ENCODE measurements around the gene DNAJA2.
"Not testable (repeated sequence)": the region's sequence is repeated elsewhere in the genome, so short reads cannot be mapped to it uniquely, and the experiment has no call there.

Gene DNAJA2

DNA sequence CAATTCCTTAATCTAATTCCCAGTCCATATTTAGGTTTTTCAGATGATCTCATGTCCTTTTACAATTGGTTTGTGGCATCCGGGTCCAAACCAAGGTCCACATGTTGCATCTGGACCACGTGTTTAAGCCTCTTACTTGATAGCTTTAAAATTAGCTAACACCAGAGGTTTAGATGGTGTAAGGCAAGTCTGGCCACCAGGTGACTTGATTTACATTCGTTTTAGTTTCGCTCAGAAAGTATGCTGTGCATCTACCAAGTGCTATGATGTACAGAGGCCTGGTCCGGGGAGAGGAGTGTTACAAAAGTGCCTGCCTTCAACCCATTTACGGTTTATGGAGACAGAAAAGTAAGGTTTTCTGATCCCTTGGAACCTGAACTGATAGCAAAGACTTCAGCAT is 878 bp upstream of the DNAJA2 start:
- peak; percentile 15 for DNase-seq

DNA sequence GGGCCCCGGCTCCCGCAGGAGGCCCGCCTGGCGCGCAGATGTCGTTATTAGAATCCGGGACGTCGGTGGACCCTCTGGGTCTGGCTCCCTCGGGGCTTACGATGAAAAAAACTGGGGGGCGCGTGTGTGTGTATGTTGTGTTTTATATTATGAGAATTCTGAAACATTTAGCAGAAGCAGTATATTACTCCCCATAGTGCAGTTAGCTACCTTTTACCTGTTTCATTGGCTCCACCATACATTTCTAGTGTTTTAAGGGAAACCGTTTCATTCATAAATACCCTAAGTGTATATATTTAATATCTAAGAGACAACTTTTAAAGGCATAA is 486 bp upstream of the DNAJA2 start:
- no peak for DNase-seq

DNA sequence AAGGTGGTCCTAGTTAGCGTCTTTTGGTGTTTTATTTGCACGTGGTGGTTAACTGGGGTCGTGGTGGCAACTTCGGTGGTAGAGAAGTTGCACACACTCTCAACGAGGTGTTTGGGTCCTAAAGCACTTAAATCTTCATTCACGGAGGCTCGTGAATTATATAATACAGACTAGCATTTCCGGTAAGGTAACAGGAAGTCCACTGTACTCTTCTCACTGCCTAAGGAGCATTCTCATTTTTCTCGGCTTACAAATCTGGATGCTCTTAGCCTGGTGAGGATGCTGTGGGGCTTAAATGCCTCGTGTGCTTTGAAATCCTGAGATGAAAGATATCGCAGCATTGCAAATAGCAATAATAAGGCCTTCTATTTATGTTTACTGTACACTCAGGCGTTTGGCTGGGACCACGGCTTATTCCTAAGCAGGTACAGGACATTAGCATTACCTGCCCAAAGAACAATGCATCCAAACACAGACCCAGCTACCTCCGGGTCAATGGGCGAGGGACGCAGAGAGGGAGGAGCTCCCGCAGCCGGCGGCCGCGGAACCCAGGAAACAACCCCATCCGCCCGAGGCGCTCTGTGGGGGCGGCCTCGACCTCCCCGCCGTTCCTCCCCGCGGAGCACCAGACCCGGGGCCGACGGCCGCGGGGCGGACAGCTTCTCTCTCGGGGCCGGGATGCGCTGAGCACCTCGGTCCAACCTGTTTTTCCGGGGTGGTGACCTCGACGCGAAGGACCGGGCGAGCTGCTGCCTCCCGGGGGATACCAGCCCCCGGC is 856 bp downstream of the DNAJA2 start:
- peak; percentile 30 for DNase-seq

DNA sequence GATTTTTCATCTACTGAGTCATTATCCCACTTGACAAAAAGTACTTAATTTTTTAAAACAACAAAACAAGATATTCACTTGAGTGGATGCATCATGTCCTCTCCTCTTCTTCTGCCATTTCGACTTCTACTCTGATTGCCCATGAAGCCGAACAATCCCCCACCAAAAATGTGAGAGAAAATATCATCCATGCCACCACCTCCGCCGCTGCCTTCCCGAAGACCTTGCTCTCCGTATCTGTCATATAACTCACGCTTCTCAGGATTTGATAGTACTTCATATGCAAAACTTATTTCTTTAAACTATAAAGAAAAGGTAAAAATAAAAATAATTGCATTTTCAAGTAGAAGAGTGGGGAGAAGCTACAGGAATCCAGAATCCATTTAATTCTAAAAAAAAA is 2.2 kb downstream of the DNAJA2 start:
- no peak for DNase-seq

DNA sequence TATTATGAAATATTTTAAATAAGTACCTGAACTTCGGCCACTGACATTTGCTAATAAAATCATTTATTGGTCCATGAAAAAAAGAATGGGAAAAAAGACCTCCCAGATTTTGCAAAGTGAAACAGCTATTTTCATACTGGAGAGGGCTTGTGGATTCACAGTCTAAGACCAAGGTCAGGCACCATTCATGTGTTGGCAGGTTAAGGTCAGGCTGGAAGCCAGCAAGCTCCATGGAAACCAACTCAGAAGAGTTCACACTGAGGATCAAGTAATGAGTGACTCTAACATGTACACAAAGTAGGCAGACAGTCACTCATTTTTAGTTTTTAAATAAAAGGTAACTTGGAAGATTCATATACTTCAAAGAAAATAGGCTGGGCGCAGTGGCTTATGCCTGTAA is 3.4 kb downstream of the DNAJA2 start:
- DNase-seq: no peak

DNA sequence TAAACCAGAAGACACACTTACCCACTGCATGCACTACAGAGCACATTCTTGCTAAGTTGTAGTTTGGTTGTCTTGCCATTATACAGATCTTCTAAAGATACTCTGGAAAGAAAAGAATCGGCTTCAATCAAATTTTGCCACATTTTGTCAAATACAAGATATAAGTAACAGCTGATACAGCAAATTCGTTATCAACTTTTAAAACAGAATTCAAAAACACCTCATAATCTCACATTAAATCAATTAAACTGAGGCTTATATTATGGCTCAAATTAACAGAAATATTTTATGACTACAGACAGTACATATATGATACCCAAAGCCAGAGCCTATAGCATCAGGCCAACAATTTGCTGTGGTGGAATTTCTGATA is 5.4 kb downstream of the DNAJA2 start:
- DNase-seq: no peak

DNA sequence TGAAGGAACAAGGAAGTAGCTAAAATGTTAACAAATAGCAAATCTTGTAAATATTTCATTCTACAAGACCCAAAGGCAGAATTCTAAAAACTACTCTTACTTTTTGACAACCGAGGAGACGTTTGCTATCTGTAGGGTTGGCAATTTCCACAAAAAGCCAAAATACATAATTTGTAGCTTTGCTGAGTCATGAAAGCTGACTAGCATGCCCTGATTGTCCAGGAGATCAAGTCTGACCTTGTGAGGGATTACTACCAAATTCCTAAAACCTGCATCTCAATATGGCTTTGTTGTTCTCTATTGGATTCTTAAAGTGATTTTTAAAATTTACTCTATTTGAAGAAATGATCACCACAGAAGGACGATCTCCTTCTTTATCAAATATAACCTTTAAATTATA is 10.8 kb downstream of the DNAJA2 start:
- no peak for DNase-seq

DNA sequence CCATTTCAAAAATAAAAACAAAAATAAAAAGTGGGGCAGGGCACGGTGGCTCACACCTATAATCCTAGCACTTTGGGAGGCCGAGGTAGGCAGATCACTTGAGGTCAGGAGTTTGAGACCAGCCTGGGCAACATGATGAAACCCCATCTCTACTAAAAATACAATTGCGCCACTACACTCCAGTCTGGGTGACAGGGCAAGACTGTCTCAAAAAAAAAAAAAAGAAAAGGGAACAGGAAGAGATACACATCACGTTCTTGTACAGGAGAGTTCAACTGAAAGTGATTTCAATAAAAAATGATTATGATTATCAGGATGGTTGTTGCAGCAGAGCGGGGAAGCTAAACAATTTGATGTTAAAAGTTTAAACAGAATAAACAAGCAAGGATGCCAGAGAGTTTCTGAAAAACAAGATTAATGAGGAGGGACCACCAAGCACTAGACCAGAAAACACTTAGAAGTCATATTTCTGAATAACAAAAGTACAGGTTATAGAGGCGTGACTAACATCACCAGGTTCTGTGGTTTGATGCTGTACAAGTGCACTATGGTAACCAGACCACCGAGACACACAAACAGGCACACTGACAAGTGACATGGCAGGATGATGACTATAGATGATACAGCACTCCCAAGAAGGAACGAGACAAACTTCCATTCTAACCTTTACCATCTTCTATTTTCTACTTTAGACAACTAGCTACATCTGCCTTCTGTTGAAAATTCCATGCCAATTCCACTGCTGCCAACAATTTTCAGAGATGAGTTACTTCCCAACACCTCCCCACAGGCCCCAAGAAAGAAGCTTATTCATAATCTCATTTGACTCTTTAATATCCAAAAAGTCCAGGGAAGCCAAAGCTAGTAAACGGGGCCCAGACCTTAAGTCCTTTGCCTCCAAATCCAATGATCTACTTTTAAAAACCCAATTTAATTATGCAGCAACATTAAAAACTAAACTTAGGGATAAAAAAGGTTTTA is 11.8 kb downstream of the DNAJA2 start:
- peak; percentile 26 for DNase-seq

DNA sequence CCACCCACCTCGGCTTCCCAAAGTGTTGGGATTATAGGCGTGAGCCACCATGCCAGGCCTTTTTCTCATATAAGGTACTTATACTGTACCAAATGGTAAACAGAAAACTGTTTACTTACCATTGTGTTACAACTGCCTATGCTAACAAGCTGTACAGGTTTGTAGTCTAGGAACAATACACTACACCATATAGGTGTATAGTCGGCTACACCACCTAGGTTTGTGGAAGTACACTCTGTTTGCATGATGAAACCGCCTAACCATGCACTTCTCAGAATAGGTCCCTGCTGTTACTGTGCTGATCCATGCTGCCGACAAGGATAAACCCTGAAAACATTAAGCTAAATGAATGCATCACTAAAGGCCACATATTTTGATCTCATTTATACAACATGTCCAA is 18.9 kb downstream of the DNAJA2 start:
- DNase-seq: no peak

DNA sequence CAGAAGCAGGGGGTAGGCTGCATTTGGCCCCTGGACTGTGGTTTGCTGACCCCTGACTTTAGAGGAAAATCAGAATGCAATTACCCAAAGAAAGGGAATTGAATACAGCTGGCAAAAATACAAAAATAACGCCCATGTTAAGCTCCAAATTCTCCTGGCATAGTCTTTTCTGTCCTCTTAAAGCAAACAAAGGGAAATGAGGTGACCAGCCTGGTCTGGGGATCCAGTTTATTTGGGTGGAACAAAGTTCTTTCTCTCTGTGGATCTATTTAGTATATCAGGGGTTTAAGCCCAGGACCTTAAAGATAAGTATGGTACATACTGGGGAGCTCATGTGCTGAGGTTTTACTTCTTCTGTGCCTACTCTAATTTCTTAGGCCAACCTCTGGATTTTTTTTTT is 23.5 kb downstream of the DNAJA2 start:
- no peak for DNase-seq

DNA sequence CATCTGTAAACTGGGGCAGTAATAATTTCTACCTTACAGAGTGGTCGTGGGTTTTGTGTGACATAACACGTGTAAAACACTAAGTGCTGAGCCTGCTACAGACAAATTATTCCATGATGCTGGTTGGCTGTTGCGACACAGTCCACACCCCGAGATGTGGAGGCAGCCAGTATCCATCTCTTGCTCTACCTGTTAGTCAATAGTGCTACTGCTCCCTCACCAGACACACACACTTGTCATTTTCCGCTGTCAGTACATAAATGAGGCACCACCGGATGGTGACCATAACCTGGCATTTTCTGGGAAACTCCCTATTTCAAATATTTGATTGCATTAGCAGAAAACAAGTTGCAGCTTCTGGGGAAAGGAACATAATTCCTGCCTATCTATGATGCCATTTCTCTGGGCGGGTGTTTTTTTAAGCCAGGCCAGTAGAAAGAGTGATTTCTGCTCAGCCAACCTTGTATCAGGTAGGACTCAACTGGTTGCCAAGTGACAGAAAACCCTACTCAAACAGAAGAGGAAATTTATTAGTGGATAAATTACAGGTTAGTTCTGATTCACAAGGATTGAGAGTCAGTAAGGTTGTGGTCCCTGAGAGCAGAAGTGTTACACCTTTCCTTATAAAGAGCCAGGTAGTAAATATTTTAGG is 24.1 kb downstream of the DNAJA2 start:
- no peak for DNase-seq

DNA sequence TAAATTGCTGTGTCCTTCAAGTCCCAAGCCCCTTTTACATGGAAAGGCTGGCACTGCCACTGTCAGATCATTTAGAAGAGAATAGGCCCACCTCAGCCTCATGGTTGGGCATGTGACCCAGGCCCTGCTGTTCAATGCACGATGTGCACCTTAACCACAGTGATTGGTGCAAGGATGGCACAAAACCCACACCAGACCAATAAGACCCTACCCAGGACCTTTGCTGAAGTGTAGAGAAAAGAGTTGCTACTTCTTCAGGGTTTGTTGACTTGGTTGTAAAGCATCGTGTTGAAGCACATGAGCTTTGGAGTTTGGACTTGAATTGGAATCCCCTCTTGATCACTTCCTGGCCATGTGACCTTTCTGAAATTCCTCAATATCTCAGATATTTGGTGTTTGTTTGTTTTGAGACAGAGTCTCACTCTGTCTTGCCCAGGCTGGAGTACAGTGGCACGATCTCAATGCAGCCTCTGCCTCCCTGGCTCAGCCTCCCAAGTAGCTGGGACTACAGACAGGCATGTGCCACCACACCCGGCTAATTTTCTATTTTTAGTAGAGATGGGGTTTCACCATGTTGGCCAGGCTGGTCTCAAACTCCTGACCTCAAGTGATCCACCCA is 24.8 kb downstream of the DNAJA2 start:
- DNase-seq: no peak

DNA sequence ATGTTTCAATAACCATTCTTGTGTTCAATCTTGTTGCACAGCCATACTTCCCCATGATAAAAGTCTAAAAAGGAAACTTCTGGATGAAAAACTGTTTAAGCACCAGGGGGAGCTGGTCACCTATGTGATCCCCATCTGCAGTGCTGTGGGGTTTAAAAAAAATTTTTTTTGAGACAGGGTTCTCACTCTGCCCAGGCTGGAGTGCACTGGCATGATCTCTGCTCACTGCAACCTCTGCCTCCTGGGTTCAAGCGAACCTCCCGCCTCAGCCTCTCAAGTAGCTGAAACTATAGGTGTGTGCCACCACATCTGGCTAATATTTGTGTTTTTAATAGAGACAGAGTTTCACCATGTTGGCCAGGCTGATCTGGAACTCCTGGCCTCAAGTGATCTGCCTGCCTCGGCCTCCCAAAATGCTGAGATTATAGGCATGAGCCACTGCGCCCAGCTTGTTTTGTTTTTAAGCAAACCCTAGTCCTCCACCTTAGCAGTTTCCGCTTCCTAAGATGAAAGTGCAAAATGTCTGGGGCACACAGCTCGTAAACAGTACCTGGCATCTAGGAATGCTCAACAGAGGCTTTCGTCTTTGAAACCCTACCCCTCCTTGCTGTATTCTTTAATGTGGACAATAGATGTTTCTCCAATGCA is 25.4 kb downstream of the DNAJA2 start:
- peak; percentile 25 for DNase-seq

DNA sequence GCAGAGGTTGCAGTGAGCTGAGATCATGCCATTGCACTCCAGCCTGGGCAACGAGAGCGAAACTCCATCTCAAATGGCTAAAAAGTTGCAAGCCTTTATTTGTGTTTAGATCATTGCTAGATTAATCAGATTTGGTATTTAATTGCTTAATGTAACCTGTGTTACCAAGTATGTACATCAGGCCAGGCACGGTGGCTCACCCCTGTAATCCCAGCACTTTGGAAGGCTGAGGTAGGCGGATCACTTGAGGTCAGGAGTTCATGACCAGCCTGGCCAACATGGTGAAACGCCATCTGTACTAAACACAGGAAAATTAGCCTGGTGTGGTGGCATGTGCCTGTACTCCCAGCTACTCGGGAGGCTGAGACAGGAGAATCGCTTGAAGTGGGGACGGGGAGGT is 28.8 kb downstream of the DNAJA2 start:
- not testable (repeated sequence) for DNase-seq

DNA sequence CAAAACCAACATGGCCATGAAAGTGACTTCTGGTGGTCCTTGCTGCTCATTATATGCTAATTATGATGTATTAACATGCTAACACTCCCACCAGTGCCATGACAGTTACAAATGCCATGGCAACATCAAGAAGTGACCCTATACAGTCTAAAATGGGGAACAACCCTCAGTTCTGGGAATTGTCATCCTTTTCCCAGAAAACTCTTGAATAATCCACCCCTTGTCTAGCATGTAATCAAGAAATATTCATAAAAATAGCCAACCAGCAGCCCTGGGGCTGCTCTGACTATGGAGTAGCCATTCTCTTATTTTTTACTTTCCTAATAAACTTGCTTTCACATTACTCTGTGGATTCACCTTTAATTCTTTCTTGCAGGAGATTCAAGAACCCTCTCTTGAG is 35.9 kb downstream of the DNAJA2 start:
- no peak for DNase-seq

DNA sequence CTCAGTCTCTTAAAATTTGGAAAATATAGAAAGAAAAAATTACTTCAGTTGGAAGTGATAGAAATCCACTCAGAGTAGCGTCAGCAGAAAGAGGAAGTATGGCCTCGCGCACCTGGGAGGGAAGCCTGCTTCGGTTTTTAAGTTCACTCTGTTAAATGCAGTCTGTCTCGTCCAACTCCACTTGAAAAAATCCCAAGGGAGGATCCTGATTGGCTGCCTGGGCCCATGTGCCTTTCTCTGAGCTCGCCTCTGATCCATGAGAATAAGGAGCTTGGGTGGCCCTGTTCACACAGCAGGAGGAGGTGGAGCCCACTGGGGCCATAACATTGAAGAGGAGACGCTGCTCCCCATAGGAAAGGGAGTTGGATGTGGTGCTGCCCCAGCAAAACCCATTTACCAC is 40.7 kb downstream of the DNAJA2 start:
- no peak for DNase-seq

DNA sequence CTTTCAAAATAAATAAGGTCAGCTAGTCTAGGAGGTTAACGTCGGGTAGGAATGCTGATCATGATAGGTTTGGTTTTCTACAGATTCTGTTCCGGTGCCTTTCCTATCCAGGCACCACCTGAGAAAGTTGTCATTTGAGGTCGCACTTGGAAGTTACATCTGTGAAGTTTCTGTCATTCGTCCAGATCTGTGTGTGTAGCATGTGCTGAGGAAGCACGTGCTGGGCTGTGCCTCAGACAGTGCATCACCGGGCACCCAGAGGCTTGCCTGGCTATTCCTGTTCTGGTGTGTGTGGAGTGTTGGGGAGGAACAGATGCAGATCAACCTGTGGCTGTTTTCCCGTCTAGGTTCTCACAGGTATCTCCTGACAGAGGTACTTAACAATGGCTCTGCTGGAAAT is 42.6 kb downstream of the DNAJA2 start:
- DNase-seq: no peak

DNA sequence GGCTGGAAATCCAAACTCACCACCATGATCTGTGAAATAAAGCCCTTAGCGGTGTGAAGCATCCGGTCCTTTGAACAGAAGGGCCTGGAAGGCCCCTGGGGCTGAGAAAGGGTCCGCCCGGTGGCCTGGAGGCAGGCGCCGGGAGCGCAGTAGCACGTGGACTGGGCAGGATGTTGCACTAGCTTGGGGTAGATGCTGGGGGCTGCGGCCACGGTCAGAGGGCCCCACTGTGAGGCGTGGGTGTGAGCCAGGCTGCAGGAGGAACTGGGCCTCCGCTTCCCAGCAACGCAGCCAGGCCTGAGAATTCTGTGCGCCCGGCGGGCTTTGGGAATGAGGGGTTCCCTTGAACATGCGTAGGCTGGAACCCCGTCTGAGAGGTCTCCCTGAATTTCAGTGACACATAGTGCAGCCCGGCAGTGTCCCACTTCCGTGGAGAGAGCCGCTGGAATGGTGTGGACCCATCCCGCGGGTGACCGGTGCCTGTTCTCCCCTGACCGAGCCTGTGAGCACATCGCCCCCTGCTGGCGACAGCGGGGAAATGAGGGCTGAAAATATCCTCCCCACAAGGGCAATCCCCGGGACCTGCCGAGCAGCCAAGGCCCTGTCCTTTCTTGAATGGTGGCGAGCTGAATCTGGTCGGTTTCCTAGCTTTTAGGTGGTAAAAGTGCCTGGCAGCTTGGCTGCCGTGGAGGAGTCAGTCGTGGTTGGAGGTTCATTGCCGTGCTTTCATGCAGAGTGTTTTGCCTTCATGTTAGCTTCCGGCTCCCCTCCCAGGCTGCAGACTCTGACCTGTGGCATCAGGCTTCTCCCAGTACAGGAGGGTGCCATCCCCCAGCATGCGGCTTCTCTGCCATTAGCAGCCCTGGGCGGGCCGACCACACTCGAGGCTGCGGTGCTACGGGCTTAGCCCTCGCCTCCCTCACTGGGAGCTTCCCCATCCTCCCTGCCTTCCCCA is 43.8 kb downstream of the DNAJA2 start:
- DNase-seq: peak; percentile 47

DNA sequence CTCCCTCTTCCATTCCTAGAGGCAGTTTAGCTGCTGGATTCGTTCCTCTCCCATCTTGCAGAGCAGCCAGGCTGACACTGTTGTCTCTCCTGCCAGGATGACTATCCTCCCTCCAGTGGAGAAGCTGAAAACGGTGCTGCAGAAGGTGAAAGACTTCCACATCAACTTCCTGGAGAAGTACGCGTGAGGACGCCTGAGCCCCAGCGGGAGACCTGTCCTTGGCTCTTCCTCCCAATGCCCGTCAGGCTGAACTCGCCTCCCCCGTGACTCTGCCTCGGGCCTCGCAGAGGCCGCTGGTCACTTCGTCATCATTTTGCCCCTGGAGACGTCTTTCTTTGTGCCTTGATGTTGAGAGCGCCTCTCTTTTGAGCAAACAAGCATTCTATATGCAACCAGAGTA is 44.7 kb downstream of the DNAJA2 start:
- DNase-seq: no peak

DNA sequence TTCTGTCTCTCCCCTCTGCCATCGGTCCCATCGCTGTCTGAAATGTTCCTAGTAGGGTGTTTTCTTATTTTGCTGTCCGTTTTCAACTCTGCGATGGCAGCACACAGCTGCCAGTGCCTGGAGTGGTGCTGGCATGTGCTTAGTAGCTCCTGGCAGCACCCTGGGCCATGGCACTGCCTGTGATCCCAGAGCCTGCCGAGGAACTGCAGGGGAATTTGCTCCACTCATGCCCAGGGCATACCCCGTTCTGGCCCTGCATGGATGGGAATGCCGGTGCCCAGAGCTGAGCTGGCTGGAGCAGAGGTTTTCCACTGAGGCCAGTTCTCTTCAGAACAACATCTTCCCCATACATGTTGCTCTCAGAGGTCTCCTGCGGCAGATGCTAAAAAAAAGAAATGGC is 46.2 kb downstream of the DNAJA2 start:
- no peak for DNase-seq

DNA sequence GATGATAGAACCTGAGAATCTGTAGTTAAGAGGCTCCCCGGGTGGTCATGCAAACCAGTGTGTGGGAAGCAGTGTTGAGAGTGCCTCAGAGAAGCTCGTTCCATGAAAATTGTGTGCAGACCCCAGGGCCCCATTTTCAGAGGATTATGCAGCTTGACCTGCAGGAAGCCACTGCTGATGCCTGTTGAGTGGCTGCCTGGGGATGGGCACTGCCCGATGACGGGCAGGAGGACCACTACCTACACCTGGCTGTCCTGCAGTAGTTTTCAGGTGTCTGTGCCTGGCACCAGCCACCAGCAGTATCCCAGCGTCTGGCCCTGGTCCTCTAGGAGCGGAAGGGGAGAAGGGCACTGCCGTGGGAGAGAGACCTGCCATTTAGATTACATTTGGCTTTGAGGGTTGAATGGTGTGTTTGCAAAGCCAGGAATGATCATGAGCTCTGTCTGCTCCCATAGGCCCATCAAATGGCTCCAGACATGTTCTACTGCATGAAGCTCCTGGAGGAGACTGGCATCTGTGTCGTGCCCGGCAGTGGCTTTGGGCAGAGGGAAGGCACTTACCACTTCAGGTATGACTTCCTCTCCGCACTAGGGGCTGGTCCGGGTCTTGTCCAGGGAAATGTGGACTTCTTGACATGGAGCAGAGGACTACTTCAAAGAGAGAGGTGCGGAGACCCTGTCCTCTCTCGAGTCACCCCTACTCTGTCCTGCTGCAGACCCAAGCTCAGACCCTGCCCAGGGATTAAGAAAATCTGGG is 46.8 kb downstream of the DNAJA2 start:
- no peak for DNase-seq

All from CD4-positive, alpha-beta T cell treated with Interferon gamma for 1 hour (primary cell).